Thoracic aorta (tissue), 2 donors: Measurements from ENCODE around the gene CEP112. TPM values are rescaled to one million over a fixed set of nuclear protein-coding genes. Genes with fewer than 3 reads are reported as not detected.
"Not testable (repeated sequence)": the region's sequence is repeated elsewhere in the genome, so short reads cannot be mapped to it uniquely, and the experiment has no call there.

Source experiments
- ATAC-seq: fragments of 150-250 bp; one replicate; pipeline ENCODE4 v1.8.0; 2017; ENCODE audit warnings: low read depth; ENCODE audit not compliant: insufficient number of reproducible peaks, low FRiP score
- DNase-seq: peaks from one replicate; pipeline ENCODE4 v3.0.0-alpha.2; 2020; ENCODE audit warnings: low spot score
- H3K27ac ChIP-seq, 2 donors: fragments of 200-600 bp; sonication (generic); 1 replicate in 1 of 2; 2 replicates in 1 of 2; pipeline ENCODE4 v1.5.1; 2016; ENCODE audit warnings: mild to moderate bottlenecking in 2 of 2, moderate library complexity in 2 of 2
- H3K27me3 ChIP-seq: fragments of 200-600 bp; sonication (generic); replicated peaks from 2 replicates; pipeline ENCODE4 v1.6.0; 2016; ENCODE audit warnings: mild to moderate bottlenecking; ENCODE audit not compliant: insufficient read depth
- H3K36me3 ChIP-seq: fragments of 200-600 bp; sonication (generic); one replicate; pipeline ENCODE4 v1.5.1; 2016
- H3K4me1 ChIP-seq, 2 donors: fragments of 200-600 bp; sonication (generic); 1 replicate in 1 of 2; 2 replicates in 1 of 2; pipeline versions ENCODE4 v1.5.1 to v1.6.0; 2016; ENCODE audit warnings: low read depth in 2 of 2, mild to moderate bottlenecking in 1 of 2; ENCODE audit not compliant: control insufficient read depth in 1 of 2
- H3K4me3 ChIP-seq: fragments of 200-600 bp; sonication (generic); 2 replicates; pipeline ENCODE4 v1.5.1; 2016; ENCODE audit warnings: mild to moderate bottlenecking
- H3K9me3 ChIP-seq: fragments of 200-600 bp; sonication (generic); 2 replicates; pipeline ENCODE4 v1.5.1; 2016
- CTCF ChIP-seq: fragments of 200-600 bp; sonication (generic); IDR thresholded peaks from one replicate; pipeline ENCODE4 v1.5.1; 2019; ENCODE audit warnings: antibody characterized with exemption
- total RNA-seq, 2 donors: library from RNA; depleted of rRNA; stranded (reverse); fragments of >200 nt; gene quantifications; one replicate each; pipeline versions ENCODE4 v1.1.0 to v1.2.3, GENCODE V29; 2016

Gene CEP112
- total RNA-seq, 2 donors from 2014 or later = 13.4 to 19.0 TPM

GRCh38 chr17:65685110-65685509 is 506.8 kb downstream of the CEP112 start:
- ATAC-seq (no peak), DNase-seq (no peak)
- no peaks in the 10 kb centered on the region for H3K36me3 ChIP-seq
- H3K27me3 ChIP-seq = no peaks in the 10 kb centered on the region
- no peak overlapping the region for H3K4me3 ChIP-seq
- no peaks in the 10 kb centered on the region for H3K4me1 ChIP-seq
- H3K9me3 ChIP-seq = no peaks in the 10 kb centered on the region
- no peak overlapping the region for H3K27ac ChIP-seq
- TF ChIP-seq CTCF = no peak

- Histone ChIP-seq H3K27me3 (no peaks in the 10 kb centered on the region), H3K4me1 (no peaks in the 10 kb centered on the region), H3K27ac (no peak overlapping the region), H3K9me3 (no peaks in the 10 kb centered on the region), H3K4me3 (no peak overlapping the region), H3K36me3 (no peaks in the 10 kb centered on the region)
- TF ChIP-seq CTCF = no peak
- DNase-seq (no peak), ATAC-seq (no peak)
Measured at GRCh38 chr17:65684631-65685030, 507.3 kb downstream of the CEP112 start.

- Histone ChIP-seq H3K27me3 (no peaks in the 10 kb centered on the region), H3K4me3 (no peak overlapping the region), H3K4me1 (no peaks in the 10 kb centered on the region), H3K27ac (no peak overlapping the region), H3K36me3 (no peaks in the 10 kb centered on the region), H3K9me3 (no peaks in the 10 kb centered on the region)
- no peak for DNase-seq
- no peak for TF ChIP-seq CTCF
- ATAC-seq = no peak
Measured at GRCh38 chr17:65683428-65683827, 508.5 kb downstream of the CEP112 start.

GRCh38 chr17:65681763-65682162 is 510.2 kb downstream of the CEP112 start:
- H3K4me3 ChIP-seq, H3K36me3 ChIP-seq, H3K27me3 ChIP-seq, H3K4me1 ChIP-seq, DNase-seq, H3K27ac ChIP-seq, H3K9me3 ChIP-seq, ATAC-seq: not testable (repeated sequence)

- TF ChIP-seq CTCF = no peak
- no peak overlapping the region for H3K4me3 ChIP-seq
- no peaks in the 10 kb centered on the region for H3K9me3 ChIP-seq
- ATAC-seq (no peak), DNase-seq (no peak)
- H3K27me3 ChIP-seq = no peaks in the 10 kb centered on the region
- H3K27ac ChIP-seq = no peak overlapping the region
- no peaks in the 10 kb centered on the region for H3K4me1 ChIP-seq
- no peaks in the 10 kb centered on the region for H3K36me3 ChIP-seq
Measured at GRCh38 chr17:65679165-65679845, 512.6 kb downstream of the CEP112 start.

GRCh38 chr17:65678546-65678945 is 513.4 kb downstream of the CEP112 start:
- Histone ChIP-seq H3K27me3 (no peaks in the 10 kb centered on the region), H3K4me3 (no peak overlapping the region), H3K4me1 (no peaks in the 10 kb centered on the region), H3K36me3 (no peaks in the 10 kb centered on the region), H3K9me3 (no peaks in the 10 kb centered on the region), H3K27ac (no peak overlapping the region)
- ATAC-seq (no peak), DNase-seq (no peak)
- TF ChIP-seq CTCF = no peak
